Progenitor cell of endocrine pancreas (in vitro differentiated cells): ENCODE measurements around the gene ABCA5. TPM values are rescaled to one million over a fixed set of nuclear protein-coding genes. Genes with fewer than 3 reads are reported as not detected.
"Not testable (repeated sequence)": the region's sequence is repeated elsewhere in the genome, so short reads cannot be mapped to it uniquely, and the experiment has no call there.

ENCODE experiments used
- DNase-seq: peaks from one replicate; pipeline ENCODE4 v3.0.0; 2021; ENCODE audit warnings: low spot score; ENCODE audit not compliant: unreplicated experiment
- H3K27ac Mint-ChIP-seq: 2 replicates; pipeline ENCODE4 v1.8.0; 2021; ENCODE audit warnings: mild to moderate bottlenecking, moderate library complexity, mixed read lengths
- H3K27me3 Mint-ChIP-seq: 2 replicates; pipeline ENCODE4 v1.8.0; 2021; ENCODE audit warnings: mixed read lengths
- H3K36me3 Mint-ChIP-seq: 2 replicates; pipeline ENCODE4 v1.8.0; 2022; ENCODE audit warnings: mixed read lengths; ENCODE audit not compliant: insufficient read depth
- H3K4me1 Mint-ChIP-seq: 2 replicates; pipeline ENCODE4 v1.8.0; 2021; ENCODE audit warnings: low read depth, mixed read lengths
- H3K4me3 Mint-ChIP-seq: 2 replicates; pipeline ENCODE4 v1.8.0; 2021; ENCODE audit warnings: low read depth, mild to moderate bottlenecking, moderate library complexity, mixed read lengths
- H3K9me3 Mint-ChIP-seq: 2 replicates; pipeline ENCODE4 v1.8.0; 2021; ENCODE audit warnings: low read depth, mixed read lengths
- total RNA-seq: library from RNA; stranded (reverse); gene quantifications from 2 replicates; pipeline ENCODE4 v1.2.1, GENCODE V29; 2021
- TF ChIP-seq, protein P1 (sequence below): fragments of 200-600 bp; sonication (generic); IDR thresholded peaks from one replicate; pipeline ENCODE4 v1.5.0; 2021; ENCODE audit warnings: antibody characterized with exemption, mild to moderate bottlenecking; ENCODE audit not compliant: unreplicated experiment

ABCA5 gene
- total RNA-seq, 1 donor from 2014 or later, result 10.9 TPM

DNA sequence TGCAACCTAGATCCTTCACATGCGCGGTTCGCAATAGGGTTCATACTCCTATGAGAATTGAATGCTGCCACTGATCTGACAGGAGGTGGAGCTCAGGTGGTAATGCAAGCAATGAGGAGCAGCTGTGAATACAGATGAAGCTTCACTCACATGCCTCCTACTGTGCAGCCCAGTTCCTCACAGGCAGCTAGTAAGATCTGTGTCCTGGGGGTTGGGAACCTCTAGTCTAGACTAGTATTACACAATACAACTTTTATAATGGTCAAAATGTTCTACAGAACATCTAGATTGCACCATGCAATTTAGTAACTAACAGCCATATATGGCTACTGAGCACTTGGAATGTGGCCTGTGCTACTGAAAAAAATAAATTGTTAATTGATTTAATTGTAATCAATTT lies 26.7 kb downstream of the ABCA5 start:
- Mint-ChIP-seq H3K4me1 (no peaks in the 10 kb centered on the region), H3K9me3 (no peaks in the 10 kb centered on the region), H3K4me3 (no peak overlapping the region), H3K36me3 (peaks cover 2% of the 10 kb centered on the region), H3K27ac (no peak overlapping the region), H3K27me3 (no peaks in the 10 kb centered on the region)
- TF ChIP-seq, protein P1, sequence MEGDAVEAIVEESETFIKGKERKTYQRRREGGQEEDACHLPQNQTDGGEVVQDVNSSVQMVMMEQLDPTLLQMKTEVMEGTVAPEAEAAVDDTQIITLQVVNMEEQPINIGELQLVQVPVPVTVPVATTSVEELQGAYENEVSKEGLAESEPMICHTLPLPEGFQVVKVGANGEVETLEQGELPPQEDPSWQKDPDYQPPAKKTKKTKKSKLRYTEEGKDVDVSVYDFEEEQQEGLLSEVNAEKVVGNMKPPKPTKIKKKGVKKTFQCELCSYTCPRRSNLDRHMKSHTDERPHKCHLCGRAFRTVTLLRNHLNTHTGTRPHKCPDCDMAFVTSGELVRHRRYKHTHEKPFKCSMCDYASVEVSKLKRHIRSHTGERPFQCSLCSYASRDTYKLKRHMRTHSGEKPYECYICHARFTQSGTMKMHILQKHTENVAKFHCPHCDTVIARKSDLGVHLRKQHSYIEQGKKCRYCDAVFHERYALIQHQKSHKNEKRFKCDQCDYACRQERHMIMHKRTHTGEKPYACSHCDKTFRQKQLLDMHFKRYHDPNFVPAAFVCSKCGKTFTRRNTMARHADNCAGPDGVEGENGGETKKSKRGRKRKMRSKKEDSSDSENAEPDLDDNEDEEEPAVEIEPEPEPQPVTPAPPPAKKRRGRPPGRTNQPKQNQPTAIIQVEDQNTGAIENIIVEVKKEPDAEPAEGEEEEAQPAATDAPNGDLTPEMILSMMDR, result no peak
- no peak for DNase-seq

DNA sequence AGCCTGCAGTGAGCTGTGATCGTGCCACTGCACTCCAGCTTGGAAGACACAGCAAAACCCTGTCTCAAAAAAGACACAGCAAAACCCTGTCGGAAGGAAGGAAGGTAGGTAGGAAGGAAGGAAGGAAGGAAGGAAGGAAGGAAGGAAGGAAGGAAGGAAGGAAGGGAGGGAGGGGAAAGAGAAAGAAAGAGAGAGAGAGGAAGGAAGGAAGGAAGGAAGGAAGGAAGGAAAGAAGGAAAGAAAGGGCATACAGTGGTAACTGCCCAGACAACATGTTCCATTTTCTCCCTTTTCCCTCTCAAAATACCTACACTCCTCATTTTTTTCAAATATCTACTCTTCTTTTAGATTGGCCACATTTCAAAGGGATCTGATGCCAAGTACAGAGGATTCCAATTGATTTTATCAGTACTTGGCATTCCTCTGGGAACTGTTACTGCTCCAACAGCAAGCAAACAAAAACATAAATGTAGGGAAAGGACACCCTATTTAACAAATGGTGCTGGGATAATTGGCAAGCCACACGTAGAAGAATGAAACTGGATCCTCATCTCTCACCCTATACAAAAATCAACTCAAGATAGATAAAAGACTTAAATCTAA lies 28.7 kb downstream of the ABCA5 start:
- not testable (repeated sequence) for H3K27ac Mint-ChIP-seq, H3K36me3 Mint-ChIP-seq, H3K9me3 Mint-ChIP-seq

DNA sequence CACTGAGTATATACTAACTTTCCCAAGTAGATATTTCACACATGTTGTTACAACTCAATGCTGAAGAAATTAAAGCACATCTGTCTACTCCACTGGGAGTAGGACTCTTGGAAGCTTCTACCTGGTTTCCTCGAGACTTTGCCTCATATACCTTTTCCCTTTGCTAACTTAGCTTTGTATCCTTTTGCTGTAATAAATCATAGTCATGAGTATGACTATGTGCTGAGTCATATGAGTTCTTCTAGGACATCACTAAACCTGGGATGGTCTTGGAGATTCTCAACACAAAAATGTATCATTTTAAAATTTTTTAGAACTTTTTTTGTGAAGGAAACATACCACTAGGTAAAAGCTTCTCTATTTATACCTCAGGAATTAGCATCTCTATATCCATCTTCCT lies 39.8 kb downstream of the ABCA5 start:
- no peaks in the 10 kb centered on the region for H3K4me1 Mint-ChIP-seq
- DNase-seq, result no peak
- H3K4me3 Mint-ChIP-seq, result no peak overlapping the region
- no peaks in the 10 kb centered on the region for H3K27me3 Mint-ChIP-seq
- no peaks in the 10 kb centered on the region for H3K9me3 Mint-ChIP-seq
- TF ChIP-seq, protein P1, result no peak
- H3K27ac Mint-ChIP-seq, result no peak overlapping the region
- H3K36me3 Mint-ChIP-seq, result no peaks in the 10 kb centered on the region

More for the DNA sequence above, 28.7 kb downstream of the ABCA5 start:
- not testable (repeated sequence) for H3K4me3 Mint-ChIP-seq, H3K4me1 Mint-ChIP-seq, H3K27me3 Mint-ChIP-seq, DNase-seq

DNA sequence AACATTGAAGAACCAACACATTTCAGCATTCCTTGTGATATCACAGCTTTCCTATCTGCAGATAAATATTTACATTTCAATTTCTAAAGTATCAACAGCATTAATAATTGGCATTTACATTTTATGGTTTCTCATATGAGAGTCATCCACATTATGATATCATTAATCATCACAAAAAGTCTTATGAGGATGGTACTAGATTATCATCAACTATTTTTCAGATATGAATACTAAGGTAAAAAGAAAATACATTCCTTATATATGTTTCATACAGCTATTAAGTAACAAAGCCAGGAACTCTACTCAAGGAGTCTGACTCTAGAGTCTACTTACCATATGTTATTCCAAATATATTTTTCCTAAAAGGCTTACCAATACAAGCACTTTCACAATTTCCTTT lies 40.7 kb downstream of the ABCA5 start:
- TF ChIP-seq, protein P1, result no peak
- Mint-ChIP-seq H3K36me3 (peaks cover 1% of the 10 kb centered on the region), H3K4me3 (no peak overlapping the region)

DNA sequence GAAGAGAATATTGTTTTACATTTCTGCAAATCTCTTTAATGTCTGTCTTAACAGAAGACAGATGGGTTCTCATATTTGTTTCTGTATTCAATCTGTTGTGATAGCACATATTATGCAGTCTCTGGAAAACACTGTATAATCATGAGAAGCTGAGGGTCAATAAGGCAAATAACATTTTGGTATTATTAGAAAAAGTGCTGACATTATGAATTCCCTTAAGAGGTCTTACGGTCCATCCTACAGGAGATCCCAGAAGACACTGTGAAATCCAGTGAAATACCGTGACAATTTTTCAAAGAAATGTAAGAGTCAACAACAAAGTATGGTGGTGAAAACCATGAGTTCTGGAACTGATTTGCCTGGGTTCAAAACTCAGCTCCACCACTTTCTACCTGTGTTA lies 42.3 kb downstream of the ABCA5 start:
- no peak overlapping the region for H3K27ac Mint-ChIP-seq
- peaks cover 1% of the 10 kb centered on the region for H3K36me3 Mint-ChIP-seq
- TF ChIP-seq, protein P1, result no peak

More for the DNA sequence above, 40.7 kb downstream of the ABCA5 start:
- no peaks in the 10 kb centered on the region for H3K27me3 Mint-ChIP-seq
- no peak overlapping the region for H3K27ac Mint-ChIP-seq
- no peaks in the 10 kb centered on the region for H3K9me3 Mint-ChIP-seq
- DNase-seq, result no peak
- no peaks in the 10 kb centered on the region for H3K4me1 Mint-ChIP-seq

DNA sequence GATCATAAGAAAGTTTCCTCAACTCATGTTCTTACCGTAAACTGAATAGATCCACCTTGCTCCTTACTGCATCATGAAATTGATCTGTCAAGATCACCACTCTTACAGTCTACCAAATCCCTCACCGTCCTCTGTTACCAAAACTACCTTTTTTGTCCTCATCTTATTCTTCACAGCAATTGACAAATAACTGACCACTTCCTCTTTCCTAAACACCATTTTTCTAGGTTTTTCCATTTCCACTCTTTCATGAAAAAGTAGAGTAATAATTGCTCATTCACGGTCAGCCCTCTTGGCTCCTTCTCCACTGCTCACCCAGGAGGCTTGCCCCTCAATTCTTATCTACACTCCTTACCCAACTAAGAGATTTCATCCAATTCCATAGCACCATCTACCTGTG lies 44.9 kb downstream of the ABCA5 start:
- no peaks in the 10 kb centered on the region for H3K27me3 Mint-ChIP-seq
- no peak for DNase-seq
- no peak overlapping the region for H3K27ac Mint-ChIP-seq
- H3K36me3 Mint-ChIP-seq, result peaks cover 1% of the 10 kb centered on the region
- no peaks in the 10 kb centered on the region for H3K4me1 Mint-ChIP-seq
- no peaks in the 10 kb centered on the region for H3K9me3 Mint-ChIP-seq
- no peak overlapping the region for H3K4me3 Mint-ChIP-seq
- TF ChIP-seq, protein P1, result no peak

More for the DNA sequence above, 42.3 kb downstream of the ABCA5 start:
- no peak overlapping the region for H3K4me3 Mint-ChIP-seq
- no peak for DNase-seq
- no peaks in the 10 kb centered on the region for H3K27me3 Mint-ChIP-seq
- no peaks in the 10 kb centered on the region for H3K4me1 Mint-ChIP-seq
- H3K9me3 Mint-ChIP-seq, result no peaks in the 10 kb centered on the region

DNA sequence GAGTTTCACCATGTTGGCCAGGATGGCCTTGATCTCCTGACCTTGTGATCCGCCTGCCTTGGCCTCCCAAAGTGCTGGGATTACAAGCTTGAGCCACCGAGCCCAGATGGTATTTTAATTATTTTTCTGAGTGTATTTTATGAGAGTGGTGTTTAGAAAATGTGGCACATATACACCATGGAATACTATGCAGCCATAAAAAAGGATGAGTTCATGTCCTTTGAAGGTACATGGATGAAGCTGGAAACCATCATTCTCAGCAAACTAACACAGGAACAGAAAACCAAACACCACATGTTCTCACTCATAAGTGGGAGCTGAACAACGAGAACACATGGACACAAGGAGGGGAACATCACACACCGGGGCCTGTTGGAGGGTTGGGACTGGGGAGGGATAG lies 50.7 kb downstream of the ABCA5 start:
- H3K4me3 Mint-ChIP-seq, H3K4me1 Mint-ChIP-seq, H3K27me3 Mint-ChIP-seq, H3K27ac Mint-ChIP-seq, DNase-seq, H3K36me3 Mint-ChIP-seq, H3K9me3 Mint-ChIP-seq: not testable (repeated sequence)
